AG09309 (cell line): ENCODE results near the gene KRT39.

Experiments used
- DNase-seq: peaks from one replicate; pipeline ENCODE4 v3.0.0-alpha.2; 2010; ENCODE audit warnings: low read depth
- H3K4me3 ChIP-seq: 2 replicates; pipeline ENCODE4 v1.5.1; 2011; ENCODE audit warnings: mild to moderate bottlenecking, low read depth, low read length, moderate library complexity; ENCODE audit not compliant: control insufficient read depth
- TF ChIP-seq, protein P1 (sequence below): IDR thresholded peaks from 2 replicates; pipeline ENCODE4 v1.5.1; 2011; ENCODE audit warnings: mild to moderate bottlenecking, low read depth, low read length, inconsistent platforms; ENCODE audit not compliant: insufficient read depth, control insufficient read depth; ENCODE audit errors: missing control alignments

The KRT39 gene

DNA sequence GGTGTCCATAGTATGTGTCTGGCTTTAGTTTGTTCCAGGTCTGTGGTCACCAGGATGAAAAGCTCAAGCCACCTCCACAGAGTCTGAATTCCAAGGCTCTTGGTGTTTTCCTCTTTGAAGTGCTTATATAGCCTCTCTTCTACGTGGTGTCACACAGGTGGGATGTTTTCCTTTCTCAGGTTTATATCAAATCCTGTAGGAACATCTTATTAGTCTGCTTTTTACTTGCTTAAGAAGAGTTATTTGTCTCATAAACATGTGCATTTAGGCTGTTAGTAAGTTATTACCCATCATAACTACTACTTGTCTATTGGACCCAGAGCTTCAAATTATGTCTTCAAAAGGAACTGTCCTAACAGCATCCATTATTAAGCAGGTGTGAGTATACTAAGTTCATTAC is at the start of gene KRT39:
TSS of gene KRT39 (minus strand) at position 101 of the 400 bp plus-strand sequence. CDS start at position 9, 92 bp downstream.
- TF ChIP-seq, protein P1, sequence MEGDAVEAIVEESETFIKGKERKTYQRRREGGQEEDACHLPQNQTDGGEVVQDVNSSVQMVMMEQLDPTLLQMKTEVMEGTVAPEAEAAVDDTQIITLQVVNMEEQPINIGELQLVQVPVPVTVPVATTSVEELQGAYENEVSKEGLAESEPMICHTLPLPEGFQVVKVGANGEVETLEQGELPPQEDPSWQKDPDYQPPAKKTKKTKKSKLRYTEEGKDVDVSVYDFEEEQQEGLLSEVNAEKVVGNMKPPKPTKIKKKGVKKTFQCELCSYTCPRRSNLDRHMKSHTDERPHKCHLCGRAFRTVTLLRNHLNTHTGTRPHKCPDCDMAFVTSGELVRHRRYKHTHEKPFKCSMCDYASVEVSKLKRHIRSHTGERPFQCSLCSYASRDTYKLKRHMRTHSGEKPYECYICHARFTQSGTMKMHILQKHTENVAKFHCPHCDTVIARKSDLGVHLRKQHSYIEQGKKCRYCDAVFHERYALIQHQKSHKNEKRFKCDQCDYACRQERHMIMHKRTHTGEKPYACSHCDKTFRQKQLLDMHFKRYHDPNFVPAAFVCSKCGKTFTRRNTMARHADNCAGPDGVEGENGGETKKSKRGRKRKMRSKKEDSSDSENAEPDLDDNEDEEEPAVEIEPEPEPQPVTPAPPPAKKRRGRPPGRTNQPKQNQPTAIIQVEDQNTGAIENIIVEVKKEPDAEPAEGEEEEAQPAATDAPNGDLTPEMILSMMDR: no peak
- H3K4me3 ChIP-seq: no peak within 1 kb of the TSS
- no peak for DNase-seq

- TF ChIP-seq, protein P1: no peak
- no peak overlapping the region for H3K4me3 ChIP-seq
- no peak for DNase-seq
These were observed 48.7 kb upstream of the KRT39 start for GRCh38 chr17:41015454-41015853.

DNA sequence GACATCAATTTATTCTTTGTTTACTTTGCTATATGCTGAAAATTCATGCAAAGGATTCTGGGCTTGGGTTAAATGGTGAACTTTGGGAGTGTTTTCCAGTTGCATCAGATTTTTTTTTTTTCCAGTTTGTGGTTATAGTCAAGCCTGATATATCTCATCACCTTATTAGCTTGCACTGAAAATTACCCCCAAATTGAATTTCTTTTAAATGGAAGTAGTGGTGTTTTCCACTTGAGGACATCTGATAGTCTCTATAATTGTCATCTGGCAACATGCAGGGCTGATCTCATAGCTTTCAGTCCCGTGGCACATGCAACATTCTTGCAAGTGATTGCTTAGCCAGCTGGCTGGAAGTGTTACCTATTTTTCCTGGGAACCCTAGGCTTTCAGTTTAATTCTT is 46.9 kb upstream of the KRT39 start:
- no peak overlapping the region for H3K4me3 ChIP-seq
- peak; percentile 46 for DNase-seq
- TF ChIP-seq, protein P1: no peak

GRCh38 chr17:41013181-41013580 is 46.4 kb upstream of the KRT39 start:
- DNase-seq: peak; percentile 55
- TF ChIP-seq, protein P1: no peak

GRCh38 chr17:41012326-41013120 is 45.8 kb upstream of the KRT39 start:
- no peak for DNase-seq
- H3K4me3 ChIP-seq: no peak overlapping the region
- TF ChIP-seq, protein P1: no peak

More at GRCh38 chr17:41013181-41013580, 46.4 kb upstream of the KRT39 start:
- H3K4me3 ChIP-seq: no peak overlapping the region

GRCh38 chr17:41010441-41010840 is 43.7 kb upstream of the KRT39 start:
- H3K4me3 ChIP-seq: no peak overlapping the region
- TF ChIP-seq, protein P1: no peak
- DNase-seq: no peak

DNA sequence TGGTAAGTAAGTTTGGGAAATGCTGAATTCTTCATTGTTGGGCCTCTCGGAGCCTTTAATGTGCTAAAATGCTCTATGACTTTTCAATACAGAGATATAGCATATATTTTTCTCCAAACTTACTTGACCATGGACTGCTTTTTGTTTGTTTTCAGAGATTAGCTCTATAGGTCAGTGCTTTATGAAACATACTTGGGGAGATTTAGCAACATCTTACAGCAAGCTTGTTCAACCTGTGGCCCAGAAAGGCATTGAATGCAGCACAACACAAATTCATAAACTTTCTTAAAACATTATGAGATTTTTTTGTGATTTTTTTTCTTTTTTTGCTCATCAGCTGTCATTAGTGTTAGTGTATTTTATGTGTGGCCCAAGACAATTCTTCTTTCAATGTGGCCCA is 43.2 kb upstream of the KRT39 start:
- no peak overlapping the region for H3K4me3 ChIP-seq
- TF ChIP-seq, protein P1: no peak
- no peak for DNase-seq
